GM18951 (cell line): Measurements from ENCODE around the gene SAP30BP.

Experiments
- POLR2A ChIP-seq: IDR thresholded peaks from 4 replicates; pipeline ENCODE4 v1.6.1; 2011; ENCODE audit warnings: mild to moderate bottlenecking; ENCODE audit not compliant: insufficient read length, insufficient read depth; ENCODE audit errors: extremely low read depth
- in situ Hi-C: fragments of 300-500 bp; cut with MboI; formaldehyde crosslinking; loops from one replicate; pipeline ENCODE4 v1.12.0; 2022; ENCODE audit warnings: low sequenced_read_pairs, mixed read lengths, inconsistent platforms; ENCODE audit not compliant: unreplicated experiment

The SAP30BP gene

GRCh38 chr17:75727391-75727790 is 60.3 kb downstream of the SAP30BP start:
- in situ Hi-C loops = no loop called here
- TF ChIP-seq POLR2A = no peak

- in situ Hi-C loops = no loop called here
- TF ChIP-seq POLR2A = no peak
Measured at GRCh38 chr17:75729351-75729750, 62.2 kb downstream of the SAP30BP start.

GRCh38 chr17:75730065-75730464 is 62.9 kb downstream of the SAP30BP start:
- no peak for TF ChIP-seq POLR2A
- in situ Hi-C loops = no loop called here

GRCh38 chr17:75731086-75731715 is 64.1 kb downstream of the SAP30BP start:
- TF ChIP-seq POLR2A = no peak
- in situ Hi-C loops = no loop called here

- in situ Hi-C loops = no loop called here
- no peak for TF ChIP-seq POLR2A
Measured at GRCh38 chr17:75731716-75732498, 64.8 kb downstream of the SAP30BP start.

GRCh38 chr17:75733471-75733870 is 66.3 kb downstream of the SAP30BP start:
- TF ChIP-seq POLR2A = no peak
- in situ Hi-C loops = no loop called here

- no peak for TF ChIP-seq POLR2A
- in situ Hi-C loops = no loop called here
Measured at GRCh38 chr17:75734674-75735294, 67.6 kb downstream of the SAP30BP start.

GRCh38 chr17:75736173-75736835 is 69.2 kb downstream of the SAP30BP start:
- in situ Hi-C loops = no loop called here
- TF ChIP-seq POLR2A = no peak

GRCh38 chr17:75737133-75737962 is 70.2 kb downstream of the SAP30BP start:
- in situ Hi-C loops = no loop called here
- TF ChIP-seq POLR2A = no peak

GRCh38 chr17:75738218-75738802 is 71.2 kb downstream of the SAP30BP start:
- in situ Hi-C loops = no loop called here
- TF ChIP-seq POLR2A = no peak

- in situ Hi-C loops = no loop called here
- no peak for TF ChIP-seq POLR2A
Measured at GRCh38 chr17:75739174-75739573, 72.0 kb downstream of the SAP30BP start.

- TF ChIP-seq POLR2A = no peak
- in situ Hi-C loops = loop anchor here (10.0 kb wide), 2 partner anchors 55 to 125 kb away; no protein-coding TSS in a partner anchor
Measured at GRCh38 chr17:75739801-75740200, 72.7 kb downstream of the SAP30BP start.
